Measurements from ENCODE around the gene SPRED1.

SPRED1 gene

DNA sequence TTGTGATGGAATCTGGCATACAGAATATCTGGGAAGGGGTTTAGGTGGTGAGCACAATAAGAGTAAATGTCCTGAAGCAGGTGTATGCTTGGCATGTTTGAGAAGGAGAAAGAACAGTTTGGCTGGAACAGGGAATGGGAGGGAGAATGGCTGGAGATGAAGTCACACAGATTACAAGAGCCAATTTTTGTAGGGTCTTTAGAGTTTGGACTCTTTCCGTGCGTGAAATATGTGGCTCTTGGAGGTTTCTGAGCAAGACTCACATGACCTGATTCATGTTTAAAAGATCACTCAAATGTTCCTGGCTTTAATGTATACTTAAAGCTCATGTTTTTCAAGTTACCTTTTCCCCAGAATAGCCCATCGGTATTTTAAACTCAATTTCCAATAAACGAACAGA is 32.8 kb downstream of the SPRED1 start:
- no peak for DNase-seq

DNA sequence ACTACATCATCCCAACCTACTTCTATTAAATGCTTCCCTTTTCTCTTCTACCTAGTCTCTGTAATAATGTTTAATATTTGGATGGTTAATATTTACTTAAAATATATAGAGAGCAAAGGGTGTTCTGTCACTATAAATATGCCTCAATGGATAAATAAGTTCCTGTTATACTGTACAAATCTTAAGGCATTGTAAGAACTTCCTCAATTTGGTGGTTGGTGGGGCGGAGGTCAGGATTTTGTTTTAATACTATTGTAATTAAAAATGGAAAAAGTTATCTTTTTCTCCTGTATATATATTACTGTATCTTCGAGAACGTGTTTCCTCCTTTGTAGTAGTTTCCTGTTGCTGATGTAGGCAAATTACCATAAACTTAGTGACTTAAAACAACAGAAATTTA is 41.5 kb downstream of the SPRED1 start:
- DNase-seq, result no peak

DNA sequence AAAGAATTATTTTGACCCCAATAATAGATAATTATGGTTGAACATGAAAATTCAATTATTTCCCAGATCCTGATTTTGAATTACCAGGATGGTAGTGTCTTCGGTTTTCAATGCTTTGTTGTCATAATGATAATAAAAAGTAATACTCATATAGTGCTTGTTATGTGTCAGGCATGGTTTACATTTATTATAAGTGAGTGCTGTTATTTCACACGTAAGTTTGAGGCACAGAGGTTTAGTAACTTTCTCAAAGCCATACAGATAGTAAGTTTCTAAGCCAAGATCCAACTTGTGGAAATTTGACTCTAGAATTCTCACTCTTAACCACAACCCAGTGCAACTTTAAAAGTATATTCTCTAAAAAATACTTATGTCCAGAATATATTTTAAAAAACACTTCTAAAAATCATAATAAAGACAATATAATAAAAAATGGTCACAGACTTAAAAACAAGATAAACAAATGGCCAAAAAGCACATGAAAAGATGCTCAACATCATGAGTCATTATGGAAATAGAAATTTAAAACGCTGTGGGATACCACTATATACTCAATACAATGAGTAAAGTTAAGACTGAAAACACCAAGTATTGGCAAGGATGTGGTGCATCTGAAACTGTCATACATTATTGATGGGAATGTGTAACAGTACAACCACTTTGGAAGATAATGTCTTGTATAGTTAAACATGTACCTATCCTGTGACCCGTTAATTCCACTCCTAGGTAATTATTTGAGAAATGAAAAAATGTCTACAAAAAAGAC is 45.2 kb downstream of the SPRED1 start:
- DNase-seq, result no peak

DNA sequence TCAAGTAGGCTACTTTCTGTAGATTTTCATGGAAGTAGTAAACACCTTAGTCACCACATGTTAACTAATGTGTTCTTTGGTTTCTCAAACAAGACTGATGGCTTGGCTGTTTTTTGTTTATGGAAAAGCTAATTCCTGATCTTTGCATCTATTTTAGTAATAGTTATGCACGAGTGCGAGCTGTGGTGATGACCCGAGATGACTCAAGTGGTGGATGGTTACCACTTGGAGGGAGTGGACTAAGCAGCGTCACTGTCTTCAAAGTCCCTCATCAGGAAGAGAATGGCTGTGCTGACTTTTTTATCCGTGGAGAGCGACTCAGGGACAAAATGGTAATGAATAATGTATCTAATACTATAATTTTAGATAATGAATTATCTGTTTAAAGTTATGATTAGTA is 46.6 kb downstream of the SPRED1 start:
- no peak for DNase-seq

DNA sequence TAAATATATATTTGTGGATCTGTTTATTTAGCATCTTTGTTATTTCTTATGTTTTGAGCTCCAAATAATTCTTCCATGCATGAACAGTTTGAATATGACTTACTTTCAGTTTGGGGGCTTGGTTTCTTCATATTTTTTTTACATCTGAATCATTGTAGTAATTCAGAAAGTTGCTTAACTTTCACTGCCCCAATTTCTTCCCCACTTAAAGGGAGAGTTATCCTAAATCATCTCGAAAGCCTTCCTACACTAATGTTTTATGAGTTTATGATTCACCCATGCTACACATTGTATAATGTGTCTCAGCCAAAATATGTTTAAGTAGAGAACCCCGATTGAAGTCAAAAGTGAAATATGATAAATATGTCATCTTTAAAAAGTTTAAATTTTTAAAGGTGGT is 47.8 kb downstream of the SPRED1 start:
- no peak for DNase-seq

DNA sequence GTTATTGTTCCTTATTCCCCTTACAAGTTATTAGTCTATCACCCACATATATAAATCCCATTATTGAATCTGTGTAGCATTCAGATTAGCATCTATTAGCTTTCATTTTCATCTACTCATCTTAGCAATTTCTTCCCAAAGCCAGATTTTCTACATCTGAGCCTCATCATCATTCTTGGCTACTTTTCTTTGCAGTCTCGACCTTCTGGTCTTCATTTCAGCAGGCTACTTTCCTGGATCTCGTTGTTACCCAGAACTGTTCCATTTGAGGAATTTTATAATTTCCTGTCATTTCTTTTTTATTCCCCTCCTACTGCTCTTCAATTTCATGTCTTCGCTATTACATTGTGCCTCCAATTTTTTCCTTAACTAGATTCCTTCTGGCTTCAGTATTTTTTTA is 51.8 kb downstream of the SPRED1 start:
- DNase-seq, result no peak

DNA sequence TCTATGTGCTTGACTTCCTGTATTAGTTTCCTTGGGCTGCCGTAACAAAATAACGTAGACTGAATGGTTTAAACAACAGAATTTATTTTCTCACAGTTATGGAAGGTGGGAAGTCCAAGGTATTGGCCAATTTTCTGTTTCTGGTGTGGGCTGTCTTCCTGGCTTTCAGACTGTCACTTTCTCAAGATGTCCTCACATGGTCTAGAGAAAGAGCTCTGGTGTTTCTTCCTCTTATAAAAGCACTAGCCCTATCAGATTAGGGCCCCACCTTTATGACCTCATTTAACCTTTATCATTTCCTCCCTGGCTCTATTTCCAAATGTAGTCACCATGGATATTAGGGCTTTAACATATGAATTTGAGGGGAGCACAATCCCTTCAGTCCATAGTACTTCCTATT is 54.6 kb downstream of the SPRED1 start:
- no peak for DNase-seq

DNA sequence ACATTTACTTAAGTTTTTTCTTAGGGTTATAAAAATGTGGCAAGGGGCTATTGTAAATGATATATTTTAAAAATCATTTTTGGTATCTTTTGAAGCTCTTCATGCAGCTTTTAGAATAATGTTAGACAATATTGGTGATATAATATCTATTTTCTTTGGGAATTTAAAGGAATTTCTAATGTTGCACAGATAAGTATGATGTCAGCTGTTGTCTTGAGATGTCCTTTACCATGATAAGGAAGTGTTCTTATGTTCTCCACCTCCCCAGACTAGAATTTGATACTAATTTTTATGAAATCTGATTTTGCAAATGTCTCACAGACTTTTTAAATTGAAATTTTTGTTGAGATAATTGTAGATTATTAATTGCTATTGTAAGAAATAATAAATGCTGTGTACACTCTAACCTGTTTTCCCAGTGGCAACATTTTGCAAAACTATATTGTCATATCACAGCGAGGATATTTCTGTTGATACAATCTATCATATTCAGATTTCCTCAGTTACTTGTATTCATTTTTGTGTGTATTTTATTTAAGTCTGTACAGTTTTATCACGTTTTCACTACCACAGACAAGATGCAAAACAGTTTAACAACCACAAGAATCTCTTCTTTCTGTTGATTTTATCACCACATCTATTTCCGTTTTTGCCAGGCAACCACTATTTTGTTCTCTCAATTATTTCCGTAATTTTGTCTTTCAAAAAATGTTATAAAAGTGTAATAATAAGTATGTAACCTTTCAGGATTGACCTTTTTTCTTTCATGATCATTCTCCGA is 55.4 kb downstream of the SPRED1 start:
- DNase-seq, result no peak

DNA sequence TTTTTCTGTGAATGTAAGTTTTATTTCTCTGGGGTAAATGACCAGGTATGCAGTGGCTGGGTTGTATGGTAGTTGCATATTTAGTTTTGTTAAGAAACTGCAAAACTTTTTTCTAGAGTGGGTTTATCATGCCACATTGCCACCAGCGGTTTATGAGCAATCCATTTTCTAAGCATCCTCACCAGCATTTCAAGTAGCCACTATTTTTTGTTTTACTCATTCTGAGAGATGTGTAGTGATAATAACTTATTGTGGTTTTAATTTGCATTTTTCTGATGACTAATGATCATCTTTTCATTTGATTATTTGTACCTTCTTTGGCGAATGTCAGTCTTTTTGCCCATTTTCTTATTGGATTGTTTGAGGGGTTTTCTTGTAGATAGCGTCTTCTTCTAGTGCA is 56.2 kb downstream of the SPRED1 start:
- no peak for DNase-seq

DNA sequence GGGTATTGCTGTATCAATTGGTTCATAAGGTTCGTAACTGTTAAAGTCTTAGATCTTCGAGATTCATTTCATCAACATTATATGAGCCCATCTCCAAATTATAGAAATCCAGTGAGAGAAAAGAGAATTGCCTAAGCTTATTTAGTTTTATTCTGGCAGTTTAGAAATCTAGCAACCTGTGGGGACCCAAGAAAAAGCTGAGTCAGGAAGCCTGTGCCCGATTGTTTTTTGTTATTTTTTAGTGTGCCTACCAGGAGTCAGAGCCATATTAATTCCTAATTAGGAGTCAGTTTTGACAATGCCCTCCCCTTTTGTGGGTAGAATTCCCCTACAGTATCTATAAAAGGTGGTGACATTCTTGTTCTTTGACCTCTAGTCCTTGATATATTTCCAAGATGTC is 59.6 kb downstream of the SPRED1 start:
- no peak for DNase-seq

DNA sequence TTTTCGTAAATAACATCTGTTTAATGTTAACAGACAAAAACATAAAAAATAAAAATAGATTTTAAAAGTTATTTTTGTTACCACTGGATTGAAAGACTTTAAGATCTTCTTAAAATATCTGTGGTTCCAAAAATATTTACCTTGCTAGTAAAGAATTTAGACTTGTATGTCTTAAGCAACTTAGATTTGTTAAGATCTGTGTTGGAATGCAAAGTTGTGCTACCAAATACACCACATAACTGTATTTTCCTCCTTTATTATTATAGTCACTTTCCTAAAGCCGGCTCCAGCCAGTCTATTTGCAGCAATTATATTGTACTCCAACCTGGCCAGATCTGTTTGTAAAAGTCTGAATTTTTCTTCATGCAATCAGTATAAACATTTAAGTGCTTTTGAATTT is 63.7 kb downstream of the SPRED1 start:
- DNase-seq, result no peak

DNA sequence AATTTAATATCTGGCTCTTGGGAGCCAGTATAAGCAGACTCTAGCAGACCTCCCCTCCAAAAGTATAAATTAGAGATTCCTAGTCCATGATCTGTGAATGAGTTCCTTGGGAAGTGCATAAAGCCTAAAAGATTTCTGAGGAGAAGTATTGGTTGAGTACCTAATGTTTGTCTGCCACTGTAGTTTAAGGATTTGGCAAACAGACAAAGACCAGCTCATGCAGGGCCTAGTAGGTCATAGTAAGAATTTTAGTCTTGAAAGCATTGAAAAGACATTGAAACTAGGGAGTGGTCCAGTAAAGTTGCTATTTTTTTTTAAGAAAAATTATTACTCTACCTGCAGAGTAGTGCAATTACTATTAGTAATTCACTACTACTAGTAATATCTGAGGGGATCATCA is 67.5 kb downstream of the SPRED1 start:
- DNase-seq, result no peak

DNA sequence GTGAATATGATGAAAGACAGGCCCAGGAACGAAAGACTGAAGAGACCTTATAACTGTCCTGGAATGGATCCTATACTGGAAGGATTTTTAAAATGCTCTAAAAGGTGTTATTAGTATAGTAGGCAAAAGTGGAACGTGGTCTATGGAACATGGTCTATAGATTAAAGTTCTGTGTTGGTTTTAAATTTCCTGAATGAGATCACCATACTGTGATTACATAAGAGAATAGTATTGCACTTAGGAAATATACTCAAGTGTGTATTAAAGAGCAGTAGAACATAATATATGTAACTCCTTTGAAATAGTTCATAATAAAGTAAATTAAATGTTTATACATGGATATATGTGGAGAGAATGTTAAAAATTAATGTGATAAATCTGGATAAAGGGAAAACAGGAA is 68.2 kb downstream of the SPRED1 start:
- DNase-seq, result no peak

DNA sequence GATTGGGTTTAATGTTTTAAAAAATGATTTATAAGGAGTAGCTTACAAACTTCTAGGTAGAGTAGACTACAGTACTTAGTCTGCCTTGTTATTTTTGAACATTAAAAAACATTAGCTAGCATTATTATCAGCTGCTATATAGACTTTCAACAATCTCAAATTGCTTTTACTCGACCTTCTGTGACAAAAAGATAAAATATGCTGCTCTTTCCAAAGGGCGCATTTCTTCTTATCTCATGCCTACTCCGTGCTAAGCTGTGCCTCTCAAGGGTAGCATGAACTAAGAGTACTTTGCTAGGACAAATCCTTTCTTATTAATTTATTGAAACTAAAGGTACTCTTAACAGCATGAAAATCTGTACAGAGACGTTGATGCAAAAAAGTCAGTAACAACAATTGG is 71.3 kb downstream of the SPRED1 start:
- no peak for DNase-seq

DNA sequence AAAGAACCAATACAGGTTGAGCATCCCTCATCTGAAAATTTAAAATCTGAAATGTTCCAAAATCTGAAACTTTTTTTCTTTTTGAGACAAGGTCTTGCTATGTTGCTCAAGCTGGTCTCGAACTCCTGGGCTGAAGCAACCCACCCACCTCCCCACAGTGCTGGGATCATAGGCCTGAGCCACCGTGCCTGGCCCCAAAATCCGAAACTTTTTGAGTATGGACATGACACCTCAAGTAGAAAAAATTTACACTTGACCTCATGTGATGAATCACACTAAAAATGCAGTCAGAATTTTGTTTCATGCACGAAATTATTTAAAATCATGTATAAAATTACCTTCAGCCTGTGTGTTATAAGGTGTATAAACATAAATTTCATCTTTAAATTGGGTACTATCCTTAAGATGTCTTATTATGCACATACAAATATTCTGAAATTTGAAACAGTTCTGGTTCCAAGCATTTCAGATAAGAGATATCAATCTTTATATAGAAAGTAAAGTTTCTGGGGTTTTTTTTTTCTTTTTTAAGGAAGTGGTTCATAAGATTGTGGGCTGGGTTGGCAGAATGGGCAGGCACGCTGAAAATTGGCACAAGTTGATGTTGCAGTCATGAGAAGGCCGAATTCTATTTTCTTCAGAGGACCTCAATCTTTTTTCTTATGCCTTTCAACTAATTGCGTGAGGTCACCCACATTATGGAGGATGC is 72.5 kb downstream of the SPRED1 start:
- no peak for DNase-seq

DNA sequence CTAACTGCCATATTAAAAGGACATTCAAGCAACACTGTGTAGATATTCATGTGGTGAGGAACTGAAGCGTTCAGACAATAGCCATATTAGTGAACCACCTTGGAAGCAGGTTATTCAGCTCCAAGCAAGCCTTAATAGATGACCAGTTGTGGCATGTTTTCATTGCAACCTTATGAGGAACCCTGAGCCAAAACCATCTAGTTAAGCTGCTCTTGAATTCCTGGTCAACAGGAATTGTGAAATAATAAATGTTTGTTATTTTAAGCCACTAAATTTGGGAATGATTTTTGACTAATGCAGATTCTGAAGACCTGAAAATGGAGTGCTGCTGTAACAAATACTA is 73.0 kb downstream of the SPRED1 start:
- DNase-seq, result no peak

DNA sequence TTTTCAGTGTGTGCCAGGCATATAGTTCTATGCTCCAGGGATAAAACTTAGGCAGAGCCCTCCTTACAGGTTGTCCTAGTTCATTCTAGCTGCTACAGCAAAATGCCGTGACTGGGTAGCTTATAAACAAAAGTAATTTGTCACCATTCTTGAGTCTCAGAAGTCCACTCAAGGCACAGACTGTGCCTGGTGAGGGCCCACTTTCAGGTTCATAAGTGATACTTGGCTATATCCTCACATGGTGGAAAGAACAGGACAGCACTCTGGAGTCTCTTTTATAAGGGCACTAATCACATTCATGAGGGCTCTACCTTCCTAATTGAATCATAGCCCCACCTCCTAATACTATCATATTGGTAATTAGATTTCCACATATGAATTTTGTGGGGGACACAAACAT is 80.1 kb downstream of the SPRED1 start:
- no peak for DNase-seq

DNA sequence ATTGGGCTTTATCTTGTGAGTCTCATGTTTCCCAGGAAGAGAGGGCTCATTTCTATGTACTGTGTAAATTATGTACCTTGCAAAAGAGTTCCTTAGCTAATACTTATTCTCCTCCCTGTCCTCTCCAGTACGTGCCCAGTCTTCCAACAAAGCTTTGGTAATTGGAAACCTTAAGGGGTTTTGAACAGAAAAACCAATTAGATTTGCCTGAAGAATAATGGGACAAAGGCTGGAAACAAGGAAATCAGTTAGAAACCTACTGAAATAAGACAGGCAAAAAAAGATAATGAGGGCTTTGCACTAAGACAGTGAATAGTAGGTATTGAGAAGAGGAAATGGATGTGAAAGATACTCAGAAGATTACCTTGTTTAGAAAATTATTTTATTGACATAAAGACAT is 82.5 kb downstream of the SPRED1 start:
- DNase-seq, result no peak

DNA sequence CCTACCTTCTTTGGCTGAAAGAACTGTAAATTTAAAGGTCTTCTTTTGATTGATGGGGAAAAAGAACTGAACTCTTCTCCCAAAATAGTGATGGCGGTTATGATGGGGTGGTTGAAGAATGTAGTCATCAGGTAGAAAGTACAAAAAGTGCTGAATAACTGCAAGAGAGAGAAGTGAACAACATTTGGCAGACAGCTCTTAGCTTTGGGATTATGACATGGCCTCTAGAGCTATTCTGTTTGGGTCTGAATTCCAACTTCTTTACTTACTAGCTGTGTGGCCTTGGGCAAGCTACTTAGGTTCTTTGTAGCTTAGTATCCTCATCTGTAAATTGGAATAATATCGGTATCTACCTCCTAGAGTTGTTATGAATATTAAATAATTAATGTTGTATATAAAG is 91.7 kb downstream of the SPRED1 start:
- no peak for DNase-seq

DNA sequence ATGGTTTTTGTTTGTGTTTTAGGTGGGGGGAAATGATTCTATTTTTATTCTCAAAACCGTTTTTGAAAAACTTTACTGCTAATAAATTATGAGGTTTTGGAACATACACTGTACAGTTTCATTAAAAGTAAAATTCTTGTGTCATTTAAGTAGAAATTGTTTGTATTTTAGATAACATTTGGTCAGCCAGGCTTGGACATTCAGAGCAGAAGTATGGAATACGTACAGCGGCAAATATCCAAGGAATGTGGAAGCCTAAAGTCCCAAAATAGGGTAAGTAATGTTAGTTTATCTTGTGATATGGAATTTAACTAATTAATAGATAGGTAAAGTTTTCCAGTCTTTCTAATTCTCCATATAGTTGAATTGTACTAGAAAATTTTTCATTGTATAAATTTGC is 96.6 kb downstream of the SPRED1 start:
- no peak for DNase-seq

DNA sequence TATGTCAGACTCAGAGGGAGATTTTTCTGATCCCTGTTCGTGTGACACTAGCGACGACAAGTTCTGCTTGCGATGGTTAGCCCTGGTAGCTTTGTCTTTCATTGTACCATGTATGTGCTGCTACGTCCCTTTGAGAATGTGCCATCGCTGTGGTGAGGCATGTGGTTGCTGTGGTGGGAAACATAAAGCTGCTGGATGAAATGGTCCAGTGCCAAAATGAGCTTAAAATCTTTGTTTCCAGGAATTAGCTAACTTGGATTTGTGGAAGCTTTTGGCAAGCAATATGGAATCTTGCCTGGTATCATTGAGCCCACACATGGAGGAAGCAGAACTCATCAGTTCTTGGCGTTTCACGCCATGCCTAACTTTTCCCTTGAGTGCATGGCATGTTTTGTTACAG is 98.8 kb downstream of the SPRED1 start:
- no peak for DNase-seq

DNA sequence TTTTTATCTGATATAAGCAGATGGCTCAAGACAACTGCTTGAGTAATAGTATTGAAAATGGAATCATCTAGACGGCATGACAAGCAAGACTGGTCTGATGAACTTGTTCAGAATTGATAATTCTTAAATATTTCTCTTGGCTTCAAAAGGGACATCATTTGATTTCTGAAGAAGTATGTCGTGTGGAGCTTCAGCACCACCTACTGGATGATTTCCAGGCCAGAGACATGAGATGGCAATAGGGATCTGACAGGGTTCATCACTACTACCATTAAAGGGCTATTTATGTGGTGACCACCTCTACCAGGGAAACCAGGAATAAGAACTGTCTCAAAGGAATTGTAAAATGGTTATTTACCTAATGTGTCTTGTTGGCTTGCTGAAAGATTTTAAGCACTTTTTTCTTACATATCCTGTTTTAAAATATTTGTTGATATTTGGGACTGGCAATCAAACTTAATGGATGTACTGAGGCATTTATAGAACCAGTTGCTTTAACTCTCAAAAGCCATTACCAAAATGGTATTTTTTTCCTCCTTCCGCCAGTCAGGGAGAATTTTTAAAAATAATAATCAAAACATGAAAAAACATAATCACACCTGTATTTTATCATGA is 101.8 kb downstream of the SPRED1 start:
- no peak for DNase-seq

DNA sequence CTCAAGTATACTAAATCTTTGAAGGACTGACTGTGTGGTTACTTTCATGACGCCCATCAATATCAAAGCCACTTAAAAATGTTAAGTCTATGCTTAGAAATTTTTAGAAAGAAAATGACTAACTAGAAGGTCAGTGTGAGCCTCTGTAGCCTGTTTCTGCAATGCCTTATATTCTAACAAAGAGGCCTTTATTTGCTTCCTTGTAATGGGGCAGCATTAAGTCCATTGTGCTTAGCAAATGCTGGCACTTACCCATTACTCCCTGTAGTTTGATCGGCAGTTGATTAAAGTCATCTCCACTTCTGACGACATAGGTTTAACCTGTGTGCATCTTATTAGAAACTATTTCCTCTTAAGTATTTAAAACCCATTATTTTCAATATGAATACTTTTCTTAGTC is 109.7 kb downstream of the SPRED1 start:
- DNase-seq, result no peak

DNA sequence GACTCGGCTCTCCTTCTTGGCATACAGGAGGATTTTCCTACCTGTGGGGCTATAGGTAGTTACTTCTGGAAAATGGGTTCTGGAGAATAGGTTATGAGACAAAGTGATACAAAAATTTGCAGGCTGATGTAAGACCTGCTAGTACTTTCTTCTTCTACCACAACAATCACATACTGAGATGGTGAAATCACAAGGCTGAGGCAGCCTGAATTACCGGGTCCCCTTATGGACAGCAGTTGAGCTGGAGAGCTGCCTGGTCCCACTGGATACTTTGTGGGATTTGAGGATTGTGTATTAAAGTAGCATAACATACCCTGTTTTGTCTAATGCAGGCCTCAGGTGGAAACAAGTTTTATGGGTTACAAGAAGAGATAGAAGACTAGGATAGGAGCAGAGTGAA is 114.8 kb downstream of the SPRED1 start:
- DNase-seq, result no peak
